ENCODE data around the gene INCA1.
A peak's percentile ranks its signal among the peaks of the same experiment; 100 is the strongest.

The INCA1 gene

GRCh38 chr17:4969551-4970173 lies 27.7 kb downstream of the INCA1 start:
- Histone ChIP-seq H4K20me1 (ENCODE audit: control insufficient read depth, insufficient read depth, low read depth, low read length) (no peaks in the 10 kb centered on the region), H3K27ac (ENCODE audit: low read depth, low read length) (no peak overlapping the region), H3K4me1 (ENCODE audit: control insufficient read depth, low read length) (peaks cover 19% of the 10 kb centered on the region), H3K9me3 (ENCODE audit: control insufficient read depth, insufficient read depth, low read length) (no peaks in the 10 kb centered on the region), H3K9me2 (replicated peaks; ENCODE audit: control insufficient read depth, low read length) (no peaks in the 10 kb centered on the region), H3K4me3 (ENCODE audit: low read length) (no peak overlapping the region), H3F3A (ENCODE audit: control insufficient read depth, insufficient read depth) (no peaks in the 10 kb centered on the region; the same call in 1 of the 2 replicates), H3K27me3 (ENCODE audit: control insufficient read depth, low read length) (no peaks in the 10 kb centered on the region), H3K4me2 (ENCODE audit: low read length) (no peak overlapping the region), H3K36me3 (ENCODE audit: control insufficient read depth, low read length) (peaks cover 64% of the 10 kb centered on the region), H3K79me2 (ENCODE audit: control insufficient read depth, low read length) (peaks cover 29% of the 10 kb centered on the region)
- TF ChIP-seq EZH2phosphoT487 (IDR thresholded peaks at IDR 0.05; ENCODE audit: borderline replicate concordance, low read length) = no peak
- no peak for TF ChIP-seq CTCF (IDR thresholded peaks at IDR 0.05; ENCODE audit: low read depth, low read length, poor library complexity, severe bottlenecking)

GRCh38 chr17:4969047-4969550 lies 28.2 kb downstream of the INCA1 start:
- Histone ChIP-seq H4K20me1 (ENCODE audit: control insufficient read depth, insufficient read depth, low read depth, low read length) (no peaks in the 10 kb centered on the region), H3K27ac (ENCODE audit: low read depth, low read length) (no peak overlapping the region), H3K79me2 (ENCODE audit: control insufficient read depth, low read length) (peaks cover 29% of the 10 kb centered on the region), H3F3A (ENCODE audit: control insufficient read depth, insufficient read depth) (no peaks in the 10 kb centered on the region; the same call in 1 of the 2 replicates), H3K36me3 (ENCODE audit: control insufficient read depth, low read length) (peaks cover 59% of the 10 kb centered on the region), H3K9me3 (ENCODE audit: control insufficient read depth, insufficient read depth, low read length) (no peaks in the 10 kb centered on the region), H3K4me2 (ENCODE audit: low read length) (peak overlapping the region; percentile 72), H3K27me3 (ENCODE audit: control insufficient read depth, low read length) (no peaks in the 10 kb centered on the region), H3K9me2 (replicated peaks; ENCODE audit: control insufficient read depth, low read length) (no peaks in the 10 kb centered on the region), H3K4me1 (ENCODE audit: control insufficient read depth, low read length) (peaks cover 19% of the 10 kb centered on the region), H3K4me3 (ENCODE audit: low read length) (peak overlapping the region; percentile 86; the same call in 1 of the 2 replicates)
- TF ChIP-seq EZH2phosphoT487 (IDR thresholded peaks at IDR 0.05; ENCODE audit: borderline replicate concordance, low read length) (no peak), CTCF (IDR thresholded peaks at IDR 0.05; ENCODE audit: low read depth, low read length, poor library complexity, severe bottlenecking) (no peak)

- Histone ChIP-seq H3K36me3 (ENCODE audit: control insufficient read depth, low read length) (peaks cover 54% of the 10 kb centered on the region), H4K20me1 (ENCODE audit: control insufficient read depth, insufficient read depth, low read depth, low read length) (no peaks in the 10 kb centered on the region), H3K4me3 (ENCODE audit: low read length) (peak overlapping the region; percentile 86), H3K4me1 (ENCODE audit: control insufficient read depth, low read length) (peaks cover 19% of the 10 kb centered on the region), H3K27ac (ENCODE audit: low read depth, low read length) (no peak overlapping the region), H3K9me3 (ENCODE audit: control insufficient read depth, insufficient read depth, low read length) (no peaks in the 10 kb centered on the region), H3K4me2 (ENCODE audit: low read length) (peak overlapping the region; percentile 72), H3F3A (ENCODE audit: control insufficient read depth, insufficient read depth) (no peaks in the 10 kb centered on the region; the same call in 1 of the 2 replicates), H3K79me2 (ENCODE audit: control insufficient read depth, low read length) (peaks cover 29% of the 10 kb centered on the region), H3K9me2 (replicated peaks; ENCODE audit: control insufficient read depth, low read length) (no peaks in the 10 kb centered on the region), H3K27me3 (ENCODE audit: control insufficient read depth, low read length) (no peaks in the 10 kb centered on the region)
- TF ChIP-seq CTCF (IDR thresholded peaks at IDR 0.05; ENCODE audit: low read depth, low read length, poor library complexity, severe bottlenecking) (no peak), EZH2phosphoT487 (IDR thresholded peaks at IDR 0.05; ENCODE audit: borderline replicate concordance, low read length) (no peak)
These were observed 28.8 kb downstream of the INCA1 start for GRCh38 chr17:4968486-4969046.
